NCI-H2227 (cell line): ENCODE data around the gene MMAA.
"Not testable (repeated sequence)": the region's sequence is repeated elsewhere in the genome, so short reads cannot be mapped to it uniquely, and the experiment has no call there.

Source experiments
- DNase-seq: peaks from one replicate; lab custom pipeline; 2025; ENCODE audit not compliant: unreplicated experiment; lab: John Stamatoyannopoulos, UW

MMAA gene

DNA sequence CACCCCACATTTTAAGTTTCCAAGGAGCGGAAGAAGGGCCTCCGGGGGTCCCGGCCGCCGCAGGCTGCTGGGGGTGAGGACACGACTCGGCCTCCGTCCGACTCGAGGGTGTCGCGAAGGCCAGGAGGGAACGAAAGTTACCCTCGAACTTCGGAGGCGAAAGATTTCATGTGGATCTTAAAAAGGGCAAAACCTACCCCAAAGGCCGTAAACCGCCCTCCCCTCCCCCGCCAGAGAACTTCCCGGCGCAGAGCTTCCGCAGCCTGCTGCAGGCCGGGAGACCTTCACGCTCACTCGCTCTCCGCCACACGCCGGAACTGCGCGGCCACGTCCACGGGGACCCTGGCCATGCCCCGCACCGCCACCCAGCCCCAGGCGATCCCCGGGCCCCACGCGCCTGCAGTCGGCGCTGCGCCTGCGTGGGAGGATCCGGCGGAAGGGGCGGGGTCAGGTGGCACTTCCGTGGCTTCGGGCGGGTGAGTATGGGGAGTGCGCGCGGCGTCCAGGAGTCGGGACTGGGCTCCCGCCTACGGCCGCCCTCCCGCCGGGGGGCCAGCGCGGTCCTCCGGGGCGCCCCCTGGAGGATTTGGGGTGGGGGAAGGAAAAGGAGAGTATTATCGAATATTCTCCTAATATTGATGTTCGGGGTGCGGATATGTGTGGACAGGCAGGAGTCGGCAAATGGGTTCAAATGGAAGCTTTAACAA lies at the start of gene MMAA:
Gene MMAA, plus strand, starts transcription at position 454 of the 707 bp plus-strand sequence. CDS start 19,755 bp downstream, outside the sequence.
- peak; percentile 92 for DNase-seq

DNA sequence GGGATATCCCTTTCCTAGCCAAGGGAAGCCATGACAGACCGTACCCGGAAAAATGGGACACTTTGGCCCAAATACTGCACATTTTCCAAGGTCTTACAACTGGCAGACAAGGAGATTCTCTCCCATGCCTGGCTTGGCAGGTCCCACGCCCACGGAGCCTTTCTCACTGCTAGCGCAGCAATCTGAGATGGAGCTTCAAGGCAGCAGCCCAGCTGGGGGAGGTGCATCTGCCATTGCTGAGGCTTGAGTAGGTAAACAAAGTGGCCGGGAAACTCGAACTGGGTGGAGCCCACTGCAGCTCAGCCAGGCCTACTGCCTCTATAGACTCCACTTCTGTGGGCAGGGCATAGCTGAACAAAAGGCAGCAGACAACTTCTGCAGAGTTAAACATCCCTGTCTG lies 44.6 kb upstream of the MMAA start:
- not testable (repeated sequence) for DNase-seq

DNA sequence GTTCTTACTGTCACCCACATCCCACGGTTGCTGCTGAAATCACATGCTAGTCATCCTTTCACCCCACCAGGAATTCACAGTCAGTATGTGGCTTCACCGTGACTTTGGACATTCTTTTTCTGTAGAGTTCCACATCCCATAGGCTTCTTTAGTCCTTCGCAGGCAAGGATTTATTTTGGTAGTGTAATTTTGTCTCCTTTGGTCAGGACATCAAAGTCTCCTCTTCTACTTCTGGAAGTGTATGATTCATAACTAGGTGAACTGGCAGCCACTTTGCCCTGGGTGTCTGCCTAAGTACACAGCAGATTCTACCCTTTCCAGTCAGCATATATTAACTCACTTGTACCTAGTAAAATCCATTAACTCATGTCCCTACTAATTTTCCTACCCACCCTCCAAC lies 38.3 kb upstream of the MMAA start:
- DNase-seq = no peak

DNA sequence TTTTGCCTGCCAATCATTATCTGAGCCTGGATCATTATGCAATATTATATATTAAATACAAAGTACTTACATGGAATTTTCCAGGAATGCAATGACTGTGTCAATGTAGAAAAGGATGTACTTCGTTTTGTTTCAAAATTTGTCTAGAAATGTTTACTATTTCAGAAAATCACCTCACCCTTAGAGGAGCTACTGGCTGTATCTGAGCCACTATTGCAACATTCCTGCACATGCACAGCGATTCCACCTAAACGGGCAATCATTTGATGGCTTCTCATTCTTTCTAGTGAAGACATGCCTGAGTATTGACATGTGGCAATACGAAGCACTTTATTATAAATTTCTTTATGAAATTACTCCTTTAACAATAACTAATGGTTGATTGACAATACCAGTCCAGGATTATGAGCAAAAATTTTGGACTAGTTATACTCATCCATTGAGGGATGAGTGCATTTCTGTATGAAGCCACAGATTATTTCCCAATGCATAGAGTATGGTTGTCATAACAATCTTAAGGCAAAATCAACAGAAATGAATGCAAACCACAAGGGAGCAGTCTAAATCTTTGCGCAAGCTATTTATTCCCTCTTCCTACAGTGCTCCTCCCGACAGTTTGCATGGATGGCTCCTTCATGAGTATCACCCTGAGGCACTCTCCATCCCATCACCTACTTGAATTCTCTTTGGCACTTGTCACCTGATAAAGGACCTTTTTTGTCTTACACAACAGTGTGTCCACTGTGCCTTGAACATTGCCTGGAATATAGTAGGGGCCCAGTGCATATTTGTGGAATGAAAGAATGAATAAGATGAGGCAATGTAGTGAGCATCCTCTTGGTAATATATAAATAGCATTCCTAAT lies 35.8 kb upstream of the MMAA start:
- DNase-seq = no peak

DNA sequence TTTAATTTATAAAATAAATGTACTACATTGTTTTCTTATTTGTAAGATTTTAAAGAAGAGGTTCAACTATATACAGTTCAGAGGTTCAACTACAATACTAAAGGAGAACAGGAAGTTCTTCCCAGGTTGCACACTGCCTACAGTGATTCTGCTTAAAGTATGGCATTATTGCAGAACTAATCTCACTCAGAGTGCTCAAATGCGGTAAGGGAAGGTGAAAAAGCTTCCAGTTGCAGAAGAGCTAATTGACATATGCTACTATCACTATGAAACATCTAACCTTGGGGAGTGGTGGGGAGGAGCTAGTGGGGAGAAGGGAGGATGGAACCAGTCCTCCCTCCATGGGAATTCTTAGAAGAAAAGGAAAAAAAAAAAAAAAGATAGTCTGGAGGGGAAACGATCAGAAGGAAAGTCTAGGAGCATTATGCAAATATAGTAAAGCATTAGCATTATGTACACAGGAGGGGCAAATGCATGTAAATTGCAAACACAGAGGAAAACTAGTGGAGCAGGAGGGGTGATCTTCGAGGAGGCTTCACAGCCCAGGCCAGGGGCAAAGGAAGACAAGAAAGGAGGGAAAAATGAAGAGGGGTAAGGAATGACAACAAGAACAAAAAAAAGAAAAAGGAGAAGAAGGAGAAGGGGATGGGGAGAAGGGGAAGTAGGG lies 32.0 kb upstream of the MMAA start:
- DNase-seq = no peak

DNA sequence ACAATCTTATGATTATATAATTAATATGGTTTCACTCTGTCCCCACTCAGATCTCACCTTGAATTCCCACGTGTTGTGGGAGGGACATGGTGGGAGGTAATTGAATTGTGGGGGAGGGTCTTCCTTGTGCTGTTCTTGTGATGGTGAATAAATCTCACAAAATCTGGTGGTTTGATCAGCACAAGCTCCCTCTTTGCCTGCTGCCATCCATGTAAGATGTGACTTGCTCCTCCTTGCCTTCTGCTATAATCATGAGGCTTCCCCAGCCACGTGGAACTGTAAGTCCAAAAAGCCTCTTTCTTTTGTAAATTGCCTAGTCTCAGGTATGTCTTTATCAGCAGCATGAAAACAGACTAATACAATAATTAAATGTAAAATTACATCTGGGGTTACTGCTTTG lies 29.8 kb upstream of the MMAA start:
- DNase-seq = not testable (repeated sequence)

DNA sequence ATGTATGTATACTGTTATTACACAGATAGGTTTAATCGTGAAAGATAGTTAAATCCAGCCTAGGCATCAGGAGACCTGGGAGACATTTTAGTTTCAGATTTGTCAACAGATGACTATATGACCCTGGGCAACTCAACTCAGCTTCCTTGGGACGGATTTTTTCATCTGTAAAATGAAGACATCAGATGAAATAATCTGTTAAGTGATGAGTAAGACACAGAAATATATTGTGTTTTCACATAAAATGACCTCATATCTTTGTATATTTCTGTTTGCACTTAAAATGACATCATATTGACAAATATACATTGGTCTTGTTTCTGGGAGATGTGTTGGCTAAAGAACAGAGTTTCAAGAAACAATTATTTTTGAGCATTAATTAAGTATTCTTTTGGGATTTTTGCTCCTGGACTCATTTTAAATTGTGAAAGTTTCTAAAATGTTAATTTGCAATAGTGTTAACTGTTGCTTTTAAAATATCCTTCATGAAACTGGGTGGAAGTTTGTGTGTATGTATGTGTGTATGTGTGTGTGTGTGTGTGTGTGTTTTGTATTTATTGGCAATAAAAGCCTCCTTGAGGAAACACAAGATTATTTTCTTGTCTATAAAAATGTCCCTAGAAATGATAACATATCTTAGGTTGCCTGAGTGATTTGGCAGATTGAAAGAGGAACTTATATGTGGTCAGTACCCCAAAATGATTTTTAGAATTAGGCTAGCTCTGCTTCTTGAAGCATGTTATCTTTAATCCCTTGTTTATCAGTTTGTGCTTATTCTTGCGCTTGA lies 29.1 kb upstream of the MMAA start:
- DNase-seq = no peak

DNA sequence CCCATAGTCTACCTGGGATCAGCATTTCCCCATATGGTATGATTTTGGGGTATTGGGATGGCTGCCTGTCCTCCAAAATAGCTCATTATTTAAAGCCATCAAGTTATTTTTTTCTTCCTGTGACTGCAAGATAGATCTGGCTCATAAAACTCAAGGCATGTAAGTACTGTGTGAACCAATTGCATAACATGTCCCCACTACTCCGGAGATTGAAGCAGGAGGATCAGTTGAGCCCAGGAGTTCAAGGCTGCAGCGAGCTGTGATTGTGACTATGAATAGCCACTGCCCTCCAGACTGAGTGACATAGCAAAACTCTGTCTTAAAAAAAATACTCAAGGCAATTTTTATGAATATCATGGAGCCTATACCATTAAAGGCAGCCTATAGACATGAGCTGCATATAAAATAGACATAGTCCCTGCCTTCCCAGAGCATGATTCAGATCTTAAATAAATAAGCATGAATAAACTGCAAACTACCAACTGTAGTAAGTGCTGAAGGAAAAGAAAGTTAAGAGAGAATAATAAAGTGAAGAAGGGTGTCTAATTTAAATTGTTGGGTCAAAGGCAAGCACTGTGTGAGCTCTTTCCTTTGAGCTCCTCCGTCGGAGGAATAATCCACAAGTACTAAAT lies 16.9 kb upstream of the MMAA start:
- no peak for DNase-seq

DNA sequence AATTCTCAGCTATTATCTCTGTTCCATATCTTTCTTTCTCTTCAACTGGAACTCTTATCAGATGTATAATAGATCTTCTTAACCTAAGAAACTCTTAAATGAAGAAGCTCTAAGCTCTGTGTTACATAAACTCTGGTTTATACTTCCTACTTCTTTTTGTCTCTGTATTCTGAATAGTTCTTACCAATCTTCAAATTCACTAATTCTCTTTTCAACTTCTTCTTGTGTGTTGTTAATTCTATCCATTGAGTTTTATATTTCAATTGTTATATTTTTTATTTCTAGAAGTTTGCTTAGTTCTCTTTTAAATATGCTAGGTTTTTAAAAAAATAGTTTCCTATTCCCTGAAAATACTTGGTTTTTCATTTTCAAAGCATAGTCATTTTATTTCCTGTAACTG lies 13.2 kb upstream of the MMAA start:
- no peak for DNase-seq

DNA sequence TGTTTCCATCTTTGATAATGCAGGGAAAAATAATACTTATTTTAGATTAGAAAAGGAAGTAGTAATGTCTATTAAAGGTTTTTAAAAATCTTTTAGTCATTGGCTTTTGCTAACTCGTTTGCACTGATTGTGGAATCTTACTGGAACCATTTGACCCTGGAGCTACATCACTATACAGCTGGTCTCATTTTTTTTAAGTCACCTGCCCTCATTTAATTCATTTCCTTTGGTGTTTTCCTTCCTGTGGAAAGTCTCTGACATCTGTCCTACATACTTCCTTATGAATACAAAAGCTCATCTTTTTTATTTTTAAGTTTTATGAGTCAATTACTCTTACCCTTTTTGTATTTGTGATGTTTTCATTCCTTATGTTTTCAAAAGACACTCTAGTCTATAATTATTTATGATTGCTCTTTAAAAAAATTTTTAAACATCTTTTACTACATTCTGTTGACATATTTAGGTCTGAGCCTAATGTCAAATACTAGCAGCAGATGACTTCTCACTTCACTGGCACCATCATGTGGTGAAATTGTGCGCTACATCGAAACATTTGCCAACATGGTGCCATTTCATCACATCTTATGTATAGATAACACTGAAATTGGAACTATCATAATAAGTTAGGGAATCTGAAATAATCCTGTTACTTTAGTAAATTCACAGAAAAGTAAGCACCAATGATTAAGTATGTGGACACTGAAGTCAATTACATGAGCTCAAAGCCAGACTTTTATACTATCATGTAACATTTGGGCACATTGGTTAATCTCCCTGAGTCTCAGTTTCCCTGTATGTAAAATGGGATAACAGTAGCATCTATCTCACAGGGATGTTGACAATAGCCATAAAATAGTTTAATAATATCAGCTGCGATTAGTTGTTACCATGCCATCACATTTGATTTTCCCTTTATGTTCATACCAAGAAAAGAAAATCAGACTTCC lies 9.4 kb upstream of the MMAA start:
- peak; percentile 59 for DNase-seq

DNA sequence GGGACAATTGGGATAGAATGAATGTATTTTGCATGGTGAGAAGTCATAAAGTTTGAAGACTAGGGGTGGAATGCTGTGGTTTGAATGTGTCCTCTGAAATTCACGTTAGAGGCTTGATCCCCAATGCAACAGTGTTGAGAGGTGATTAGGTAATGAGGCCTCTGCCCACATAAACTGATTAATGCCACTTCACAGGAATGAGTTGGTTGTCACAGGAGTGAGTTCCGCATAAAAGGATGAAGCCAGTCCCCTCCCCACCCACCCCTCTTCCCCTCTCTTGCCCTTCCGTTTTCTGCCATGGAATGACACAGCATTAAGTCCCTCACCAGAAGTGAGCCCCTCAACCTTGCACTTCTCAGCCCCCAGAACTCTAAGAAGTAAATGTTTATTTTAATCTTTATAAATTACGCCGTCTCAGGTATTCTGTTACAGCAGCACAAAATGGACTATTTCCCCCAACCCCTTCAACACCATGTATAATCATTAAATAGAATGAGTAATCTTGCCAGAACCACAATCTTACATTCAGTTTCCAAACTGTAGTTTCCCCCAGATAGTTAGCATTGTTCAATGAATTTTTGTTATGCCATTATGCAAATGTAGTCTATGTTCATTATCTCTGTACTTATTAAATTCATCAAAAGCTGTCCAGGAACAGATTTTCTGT lies 5.5 kb upstream of the MMAA start:
- DNase-seq = no peak

DNA sequence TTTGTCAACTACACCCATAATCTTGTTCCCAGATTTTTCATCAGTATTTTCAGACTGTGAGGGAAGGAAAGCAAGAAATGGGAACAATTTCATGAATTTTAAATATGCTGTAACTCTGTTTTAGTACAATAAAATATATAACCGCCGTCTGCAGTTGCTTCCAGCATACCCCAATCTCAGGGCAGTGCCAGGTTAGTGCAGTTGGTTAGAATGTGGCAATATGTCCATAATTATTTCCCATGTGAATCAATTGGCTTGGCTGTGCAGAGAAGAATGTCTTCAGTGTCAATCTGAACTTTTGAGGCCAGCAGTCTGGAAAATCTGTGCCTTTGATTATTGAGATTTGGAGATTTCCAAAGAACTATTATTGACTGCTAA lies 5.0 kb upstream of the MMAA start:
- no peak for DNase-seq

DNA sequence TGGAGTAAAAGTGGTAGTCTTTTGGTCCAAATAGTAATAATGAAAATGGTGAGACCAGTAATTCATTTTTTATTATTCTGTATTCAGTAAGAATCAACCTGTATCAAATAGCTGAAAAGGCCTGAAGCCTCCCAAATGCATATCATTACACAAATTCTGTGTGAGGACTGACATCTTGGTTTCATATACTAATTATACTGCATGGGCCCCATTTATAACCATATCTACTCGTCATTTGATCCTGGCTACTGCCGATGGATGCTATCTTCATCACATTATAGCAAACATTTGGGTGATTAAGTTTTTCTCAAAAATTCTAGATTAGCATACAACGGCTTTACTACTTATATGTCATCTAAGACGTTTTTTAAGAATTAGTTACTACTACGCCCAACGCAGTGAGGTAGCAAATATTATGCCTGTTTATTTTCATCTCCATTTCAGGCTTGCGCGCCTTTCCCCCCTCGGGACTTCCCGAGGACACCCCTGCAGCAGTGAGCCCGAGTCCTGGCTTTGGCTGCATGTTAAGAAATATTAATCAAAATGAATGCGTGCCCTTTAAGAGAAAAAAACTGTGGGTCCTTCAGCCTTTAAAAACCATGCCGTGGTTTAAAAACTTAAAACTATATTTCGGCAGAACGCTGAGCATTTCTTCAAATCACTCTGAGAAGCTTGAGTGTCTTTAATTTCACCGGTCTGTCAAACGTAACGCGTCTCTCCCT lies 814 bp upstream of the MMAA start:
- no peak for DNase-seq

DNA sequence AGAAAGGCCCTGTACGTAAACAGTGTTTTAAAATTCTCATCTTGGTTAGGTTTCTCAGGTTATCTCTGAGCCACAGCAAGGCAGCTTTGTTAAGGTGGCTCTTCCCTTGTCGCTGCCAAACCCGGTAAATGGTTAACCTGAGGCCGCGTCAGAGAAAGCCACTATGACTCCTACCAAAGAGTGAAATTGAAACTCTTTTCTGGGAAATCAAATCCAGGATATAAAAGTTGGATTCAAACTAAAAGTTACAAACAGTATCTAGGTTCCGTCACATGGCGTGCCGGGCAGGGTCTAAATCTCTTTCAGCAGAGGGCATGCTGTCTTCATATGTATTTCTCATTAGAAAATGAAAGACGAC lies 433 bp downstream of the MMAA start:
- DNase-seq = no peak

DNA sequence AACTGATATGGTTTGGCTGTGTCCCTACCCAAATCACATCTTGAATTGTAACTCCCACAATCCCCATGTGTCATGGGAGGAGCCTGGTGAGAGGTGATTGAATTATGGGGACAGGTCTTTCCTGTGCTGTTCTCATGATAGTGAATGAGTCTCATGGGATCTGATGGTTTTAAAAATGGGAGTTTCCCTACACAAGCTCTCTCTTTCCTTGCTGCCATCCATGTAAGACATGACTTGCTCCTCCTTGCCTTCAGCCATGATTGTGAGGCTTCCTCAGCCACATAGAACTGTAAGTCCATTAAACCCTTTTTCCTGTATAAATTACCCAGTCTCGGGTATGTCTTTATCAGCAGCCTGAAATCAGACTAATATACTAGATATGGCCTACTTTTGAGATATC lies 2.9 kb downstream of the MMAA start:
- DNase-seq = not testable (repeated sequence)

DNA sequence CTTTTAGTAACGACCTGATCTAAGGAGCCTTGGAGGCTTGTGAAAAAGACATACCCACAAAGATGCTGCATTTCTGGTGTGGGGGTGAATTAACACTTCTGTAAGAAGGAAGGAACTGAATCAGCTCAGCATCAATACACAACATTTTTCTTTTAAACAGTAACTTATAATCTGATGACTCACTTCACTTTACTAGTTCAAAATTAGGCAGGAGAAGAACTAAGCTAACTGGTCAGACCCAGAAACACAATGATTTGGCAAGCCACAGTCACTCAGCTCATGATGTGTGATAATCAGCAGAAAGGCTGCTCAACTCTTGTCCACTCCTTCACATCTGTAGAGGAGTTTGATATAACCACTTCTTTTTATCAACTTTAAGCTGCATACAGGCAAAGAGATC lies 4.6 kb downstream of the MMAA start:
- no peak for DNase-seq

DNA sequence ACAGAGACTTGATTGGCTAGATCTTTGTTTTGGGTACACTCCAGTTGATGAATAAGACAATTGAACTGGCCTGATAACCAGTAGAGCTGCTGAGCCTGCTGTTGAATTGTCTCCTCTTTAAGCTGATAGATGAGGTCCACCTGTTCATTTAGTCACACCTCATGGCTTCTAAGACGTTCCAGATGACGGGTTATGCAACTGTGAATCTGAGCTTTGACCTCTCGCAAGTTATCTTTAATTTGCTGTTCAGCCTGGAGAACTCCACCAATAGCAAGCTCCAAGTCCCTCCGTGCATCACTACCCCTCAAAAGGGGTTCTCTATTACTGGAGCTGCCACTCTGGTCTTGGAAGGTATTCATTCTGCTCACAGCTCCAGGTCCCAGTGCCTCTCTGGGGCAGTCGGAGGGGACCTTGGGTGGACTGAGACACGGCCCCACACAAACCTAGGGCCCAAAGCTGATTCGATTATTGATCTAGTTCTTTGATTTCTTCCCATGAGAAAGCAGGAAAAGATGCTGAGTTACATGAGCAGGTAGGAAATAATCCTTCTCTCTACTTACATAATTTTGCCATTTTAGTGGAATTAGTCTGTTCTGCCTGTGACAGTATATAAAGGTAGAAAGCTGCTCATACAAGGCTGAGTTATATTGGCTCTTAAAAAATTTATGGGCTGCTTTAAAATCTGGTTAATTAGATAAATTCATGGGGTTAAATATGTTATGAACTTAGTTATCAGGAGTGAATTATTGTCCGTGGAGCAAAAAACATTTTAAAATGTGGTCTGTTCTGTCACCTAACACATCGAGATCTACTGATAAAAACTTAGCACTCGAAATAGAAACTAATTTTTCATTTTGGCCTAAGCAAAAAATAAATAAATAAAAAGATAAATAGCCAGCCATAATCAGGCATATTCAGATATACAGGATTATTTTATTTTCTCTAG lies 6.8 kb downstream of the MMAA start:
- DNase-seq = no peak
